Karpas-422 (cell line): ENCODE results near the gene NBEA. TPM values are rescaled to one million over a fixed set of nuclear protein-coding genes. Genes with fewer than 3 reads are reported as not detected.

Experiments used
- DNase-seq: peaks from one replicate; pipeline ENCODE4 v3.0.0-alpha.2; 2015
- H2AFZ ChIP-seq: fragments of 200-600 bp; sonication (generic); 2 replicates; pipeline ENCODE4 v1.6.1; 2014; ENCODE audit warnings: antibody characterized with exemption, low read length, mixed read lengths
- H3K27ac ChIP-seq: fragments of 200-600 bp; sonication (generic); 2 replicates; pipeline ENCODE4 v1.5.1; 2014; ENCODE audit warnings: mild to moderate bottlenecking, low read length, moderate library complexity
- H3K27me3 ChIP-seq: fragments of 200-600 bp; sonication (generic); 2 replicates; pipeline ENCODE4 v1.6.1; 2014; ENCODE audit warnings: low read length, mixed read lengths
- H3K36me3 ChIP-seq: fragments of 200-600 bp; sonication (generic); 2 replicates; pipeline ENCODE4 v1.6.1; 2014; ENCODE audit warnings: low read length, mixed read lengths; ENCODE audit not compliant: insufficient read depth
- H3K4me1 ChIP-seq: fragments of 200-600 bp; sonication (generic); 2 replicates; pipeline ENCODE4 v1.6.1; 2014; ENCODE audit warnings: mild to moderate bottlenecking, low read length, mixed read lengths
- H3K4me2 ChIP-seq: fragments of 200-600 bp; sonication (generic); 2 replicates; pipeline ENCODE4 v1.6.1; 2014; ENCODE audit warnings: low read length, low read depth, mild to moderate bottlenecking; ENCODE audit not compliant: poor library complexity, severe bottlenecking
- H3K4me3 ChIP-seq: fragments of 200-600 bp; sonication (generic); 2 replicates; pipeline ENCODE4 v1.5.1; 2014; ENCODE audit warnings: mild to moderate bottlenecking, antibody characterized with exemption, low read length, mixed read lengths
- H3K79me2 ChIP-seq: fragments of 200-600 bp; sonication (generic); 2 replicates; pipeline ENCODE4 v1.6.1; 2014; ENCODE audit warnings: mild to moderate bottlenecking, low read length, mixed read lengths
- H3K9ac ChIP-seq: fragments of 200-600 bp; sonication (generic); 2 replicates; pipeline ENCODE4 v1.6.0; 2014; ENCODE audit warnings: low read length
- H3K9me2 ChIP-seq: fragments of 200-600 bp; sonication (generic), shearing (Covaris generic); replicated peaks from 2 replicates; pipeline ENCODE4 v1.6.0; 2014; ENCODE audit warnings: mild to moderate bottlenecking, low read length, moderate library complexity; ENCODE audit not compliant: insufficient read depth
- H3K9me3 ChIP-seq: fragments of 300-700, 200-600 bp; sonication (generic); 2 replicates; pipeline ENCODE4 v1.6.1; 2014; ENCODE audit warnings: low read length, mixed read lengths
- H4K20me1 ChIP-seq: fragments of 200-600 bp; sonication (generic); 2 replicates; pipeline ENCODE4 v1.6.1; 2014; ENCODE audit warnings: mild to moderate bottlenecking, antibody characterized with exemption, low read length, low read depth; ENCODE audit not compliant: insufficient read depth
- total RNA-seq: library from RNA; depleted of rRNA; stranded (reverse); fragments of >200 nt; shearing (Covaris generic); gene quantifications from 2 replicates; pipeline ENCODE4 v1.2.3, GENCODE V29; 2014; ENCODE audit warnings: low replicate concordance; rRNA removed

NBEA gene, protein sequence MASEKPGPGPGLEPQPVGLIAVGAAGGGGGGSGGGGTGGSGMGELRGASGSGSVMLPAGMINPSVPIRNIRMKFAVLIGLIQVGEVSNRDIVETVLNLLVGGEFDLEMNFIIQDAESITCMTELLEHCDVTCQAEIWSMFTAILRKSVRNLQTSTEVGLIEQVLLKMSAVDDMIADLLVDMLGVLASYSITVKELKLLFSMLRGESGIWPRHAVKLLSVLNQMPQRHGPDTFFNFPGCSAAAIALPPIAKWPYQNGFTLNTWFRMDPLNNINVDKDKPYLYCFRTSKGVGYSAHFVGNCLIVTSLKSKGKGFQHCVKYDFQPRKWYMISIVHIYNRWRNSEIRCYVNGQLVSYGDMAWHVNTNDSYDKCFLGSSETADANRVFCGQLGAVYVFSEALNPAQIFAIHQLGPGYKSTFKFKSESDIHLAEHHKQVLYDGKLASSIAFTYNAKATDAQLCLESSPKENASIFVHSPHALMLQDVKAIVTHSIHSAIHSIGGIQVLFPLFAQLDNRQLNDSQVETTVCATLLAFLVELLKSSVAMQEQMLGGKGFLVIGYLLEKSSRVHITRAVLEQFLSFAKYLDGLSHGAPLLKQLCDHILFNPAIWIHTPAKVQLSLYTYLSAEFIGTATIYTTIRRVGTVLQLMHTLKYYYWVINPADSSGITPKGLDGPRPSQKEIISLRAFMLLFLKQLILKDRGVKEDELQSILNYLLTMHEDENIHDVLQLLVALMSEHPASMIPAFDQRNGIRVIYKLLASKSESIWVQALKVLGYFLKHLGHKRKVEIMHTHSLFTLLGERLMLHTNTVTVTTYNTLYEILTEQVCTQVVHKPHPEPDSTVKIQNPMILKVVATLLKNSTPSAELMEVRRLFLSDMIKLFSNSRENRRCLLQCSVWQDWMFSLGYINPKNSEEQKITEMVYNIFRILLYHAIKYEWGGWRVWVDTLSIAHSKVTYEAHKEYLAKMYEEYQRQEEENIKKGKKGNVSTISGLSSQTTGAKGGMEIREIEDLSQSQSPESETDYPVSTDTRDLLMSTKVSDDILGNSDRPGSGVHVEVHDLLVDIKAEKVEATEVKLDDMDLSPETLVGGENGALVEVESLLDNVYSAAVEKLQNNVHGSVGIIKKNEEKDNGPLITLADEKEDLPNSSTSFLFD (N-terminal part only)
- 2.1 and 4.0 TPM in 2 replicates for total RNA-seq

GRCh38 chr13:34941835-34942731 is at the start of gene NBEA:
NBEA (plus strand) TSS chr13:34942270; CDS start chr13:34942821, 551 bp downstream.
- H3K79me2 ChIP-seq = no peaks in the 10 kb centered on the region
- H3K27me3 ChIP-seq = peaks cover 4% of the 10 kb centered on the region; the same call in 1 of the 2 replicates
- H3K4me2 ChIP-seq = peak within 1 kb of the TSS; percentile 73
- peaks cover 3% of the 10 kb centered on the region; the same call in 1 of the 2 replicates for H4K20me1 ChIP-seq
- peak within 1 kb of the TSS; percentile 89 for H3K4me3 ChIP-seq
- H3K9me3 ChIP-seq = no peaks in the 10 kb centered on the region
- H3K27ac ChIP-seq = no peak within 1 kb of the TSS
- peaks cover 18% of the 10 kb centered on the region for H3K4me1 ChIP-seq
- H3K9me2 ChIP-seq = no peaks in the 10 kb centered on the region
- DNase-seq = peak; percentile 89
- peak within 1 kb of the TSS; percentile 81 for H3K9ac ChIP-seq
- H2AFZ ChIP-seq = peak within 1 kb of the TSS; percentile 96
- no peaks in the 10 kb centered on the region for H3K36me3 ChIP-seq

- no peaks in the 10 kb centered on the region for H3K27me3 ChIP-seq
- H3K4me3 ChIP-seq = no peak overlapping the region
- DNase-seq = no peak
- H3K36me3 ChIP-seq = no peaks in the 10 kb centered on the region
- no peaks in the 10 kb centered on the region for H4K20me1 ChIP-seq
- H3K9me3 ChIP-seq = no peaks in the 10 kb centered on the region
- no peak overlapping the region for H3K27ac ChIP-seq
- H3K4me1 ChIP-seq = no peaks in the 10 kb centered on the region
- no peak overlapping the region for H3K9ac ChIP-seq
- H3K79me2 ChIP-seq = no peaks in the 10 kb centered on the region
- no peak overlapping the region for H2AFZ ChIP-seq
- H3K4me2 ChIP-seq = no peak overlapping the region
- no peaks in the 10 kb centered on the region for H3K9me2 ChIP-seq
These were observed 47.3 kb upstream of the NBEA start for GRCh38 chr13:34894756-34895155.

- H3K79me2 ChIP-seq = no peaks in the 10 kb centered on the region
- H3K27me3 ChIP-seq = no peaks in the 10 kb centered on the region
- no peaks in the 10 kb centered on the region for H3K9me3 ChIP-seq
- no peak overlapping the region for H3K27ac ChIP-seq
- H3K9me2 ChIP-seq = no peaks in the 10 kb centered on the region
- no peaks in the 10 kb centered on the region for H3K36me3 ChIP-seq
- H3K9ac ChIP-seq = no peak overlapping the region
- H4K20me1 ChIP-seq = no peaks in the 10 kb centered on the region
- no peak overlapping the region for H3K4me3 ChIP-seq
- no peak overlapping the region for H3K4me2 ChIP-seq
- DNase-seq = no peak
- no peak overlapping the region for H2AFZ ChIP-seq
- H3K4me1 ChIP-seq = no peaks in the 10 kb centered on the region
These were observed 44.9 kb upstream of the NBEA start for GRCh38 chr13:34897220-34897619.

- no peaks in the 10 kb centered on the region for H3K27me3 ChIP-seq
- H3K36me3 ChIP-seq = no peaks in the 10 kb centered on the region
- no peak overlapping the region for H3K9ac ChIP-seq
- no peak for DNase-seq
- H3K9me2 ChIP-seq = no peaks in the 10 kb centered on the region
- no peak overlapping the region for H3K27ac ChIP-seq
- no peaks in the 10 kb centered on the region for H4K20me1 ChIP-seq
- H3K79me2 ChIP-seq = no peaks in the 10 kb centered on the region
- no peak overlapping the region for H3K4me2 ChIP-seq
- no peaks in the 10 kb centered on the region for H3K4me1 ChIP-seq
- H2AFZ ChIP-seq = no peak overlapping the region
- no peaks in the 10 kb centered on the region for H3K9me3 ChIP-seq
- H3K4me3 ChIP-seq = no peak overlapping the region
These were observed 42.2 kb upstream of the NBEA start for GRCh38 chr13:34899888-34900287.

DNA sequence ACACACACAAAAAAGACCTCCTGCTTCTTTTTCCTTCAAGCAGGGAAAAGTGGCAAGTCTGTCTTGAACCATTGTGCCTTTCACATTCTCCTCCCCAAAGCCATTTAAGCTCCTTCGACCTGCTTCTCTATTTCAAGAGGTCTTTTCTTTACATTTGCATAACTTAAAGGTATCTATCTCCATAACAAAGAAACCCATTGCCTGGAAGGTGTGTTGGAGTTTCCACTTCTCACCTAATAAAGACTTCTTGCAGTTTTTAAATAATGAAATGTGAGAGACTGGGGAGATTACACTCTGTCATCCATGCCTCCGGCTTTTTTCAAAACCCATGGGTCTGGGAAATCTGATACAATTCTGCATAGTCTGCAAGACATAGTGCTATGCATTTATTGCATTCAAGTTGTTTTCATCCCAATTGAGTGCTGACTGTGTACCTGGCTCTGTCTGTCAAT is 41.8 kb upstream of the NBEA start:
- DNase-seq = no peak
- no peak overlapping the region for H3K9ac ChIP-seq
- H3K4me1 ChIP-seq = no peaks in the 10 kb centered on the region

GRCh38 chr13:34901572-34901971 is 40.5 kb upstream of the NBEA start:
- Histone ChIP-seq H3K9me3 (no peaks in the 10 kb centered on the region), H2AFZ (no peak overlapping the region), H3K4me3 (no peak overlapping the region), H3K36me3 (no peaks in the 10 kb centered on the region), H3K79me2 (no peaks in the 10 kb centered on the region), H4K20me1 (no peaks in the 10 kb centered on the region), H3K9ac (no peak overlapping the region), H3K4me1 (no peaks in the 10 kb centered on the region), H3K4me2 (no peak overlapping the region), H3K27ac (no peak overlapping the region), H3K27me3 (no peaks in the 10 kb centered on the region), H3K9me2 (no peaks in the 10 kb centered on the region)
- no peak for DNase-seq

More for the DNA sequence above, 41.8 kb upstream of the NBEA start:
- Histone ChIP-seq H3K9me3 (no peaks in the 10 kb centered on the region), H3K4me2 (no peak overlapping the region), H3K36me3 (no peaks in the 10 kb centered on the region), H3K27me3 (no peaks in the 10 kb centered on the region), H4K20me1 (no peaks in the 10 kb centered on the region), H3K27ac (no peak overlapping the region), H3K4me3 (no peak overlapping the region), H3K79me2 (no peaks in the 10 kb centered on the region), H2AFZ (no peak overlapping the region), H3K9me2 (no peaks in the 10 kb centered on the region)

GRCh38 chr13:34911159-34911558 is 30.9 kb upstream of the NBEA start:
- Histone ChIP-seq H3K4me3 (no peak overlapping the region), H4K20me1 (no peaks in the 10 kb centered on the region), H2AFZ (no peak overlapping the region), H3K27ac (no peak overlapping the region), H3K36me3 (no peaks in the 10 kb centered on the region), H3K27me3 (no peaks in the 10 kb centered on the region), H3K4me1 (no peaks in the 10 kb centered on the region), H3K79me2 (no peaks in the 10 kb centered on the region), H3K4me2 (no peak overlapping the region), H3K9me3 (no peaks in the 10 kb centered on the region), H3K9me2 (no peaks in the 10 kb centered on the region), H3K9ac (no peak overlapping the region)
- DNase-seq = no peak
